ENCODE measurements around the gene POU2AF3. TPM values are rescaled to one million over a fixed set of nuclear protein-coding genes. Genes with fewer than 3 reads are reported as not detected.

The POU2AF3 gene
- total RNA-seq, 1 donor = not detected

Other genes with a start within 250 kb of the POU2AF3 start
- not detected for gene POU2AF2, start 52.8 kb upstream of the POU2AF3 start, total RNA-seq
- 3.4 TPM for gene POU2AF1, start 80.7 kb downstream of the POU2AF3 start, total RNA-seq
- not detected for gene BTG4, start 213.8 kb downstream of the POU2AF3 start, total RNA-seq
- not detected for gene HOATZ, start 216.2 kb downstream of the POU2AF3 start, total RNA-seq
- gene LAYN, start 242.2 kb downstream of the POU2AF3 start, total RNA-seq = 0.42 TPM

All from mononuclear cell (primary cell).